ENCODE measurements around the gene KIAA2012.

Gene KIAA2012

DNA sequence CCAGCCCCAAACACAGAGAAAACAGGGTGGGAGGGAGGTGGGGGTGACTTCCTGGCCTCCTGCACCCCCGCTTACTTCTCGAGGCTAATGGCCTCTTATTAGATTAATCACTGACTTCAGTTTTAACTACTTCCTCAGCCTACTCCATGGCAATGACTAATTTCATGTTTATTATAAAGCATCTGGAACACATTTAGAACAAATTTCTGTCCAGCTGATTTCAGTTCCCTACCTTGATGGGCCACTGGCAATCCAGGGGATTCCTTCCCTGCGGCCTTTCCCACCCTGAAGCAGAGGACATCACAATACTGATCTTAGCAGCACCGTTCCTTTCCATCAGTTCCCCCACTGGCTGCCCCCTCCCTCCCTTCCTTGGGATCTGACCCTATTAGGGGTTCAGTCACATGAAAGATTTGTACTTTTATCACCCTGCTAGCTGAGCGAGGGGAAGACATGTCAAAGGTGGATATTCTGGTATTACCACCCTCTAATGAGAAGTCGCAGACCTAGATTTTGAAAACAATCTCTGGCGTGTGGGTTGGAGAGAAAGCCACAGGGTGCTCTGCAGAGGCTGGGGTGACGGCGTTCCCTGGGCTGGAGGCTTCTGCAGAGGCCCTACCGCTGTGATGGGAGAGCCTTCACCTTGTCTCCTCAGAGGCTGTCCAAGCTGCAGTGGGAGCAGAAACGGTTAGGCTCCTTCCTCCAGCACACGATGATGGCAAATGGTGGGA lies 67.6 kb downstream of the KIAA2012 start:
- no peak for TF ChIP-seq NFIC (IDR thresholded peaks at IDR 0.05)
- TF ChIP-seq TCF12 (IDR thresholded peaks at IDR 0.05; ENCODE audit: low read depth): no peak

DNA sequence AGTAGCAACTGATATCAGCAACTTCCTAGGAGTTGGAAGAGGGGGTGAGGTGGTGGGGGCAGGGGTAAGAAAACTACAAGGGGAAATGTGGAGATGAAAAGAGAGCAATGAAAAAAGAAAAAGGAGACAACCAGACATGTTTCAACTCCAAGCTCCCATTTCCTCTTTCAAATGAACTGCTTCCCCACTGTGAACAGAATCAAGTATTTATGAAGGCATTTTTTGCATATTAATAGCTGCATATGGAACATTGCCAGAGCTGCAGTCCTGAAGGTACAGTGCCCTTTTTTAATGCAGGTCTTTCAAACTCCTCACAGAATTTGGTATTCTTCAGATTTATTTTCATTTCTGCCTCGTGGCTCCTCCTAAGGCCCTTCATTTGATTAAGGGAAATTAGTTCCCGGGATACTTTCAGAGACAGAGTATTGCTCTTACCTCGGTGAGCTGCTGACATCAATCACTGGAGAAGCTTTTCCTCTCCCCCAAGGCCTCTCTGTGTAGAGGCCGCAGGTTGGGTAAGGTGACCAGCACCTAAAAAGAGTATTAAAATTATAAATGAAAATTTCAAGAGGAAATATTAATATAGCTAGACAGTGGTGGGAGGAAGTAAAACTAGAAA lies 68.4 kb downstream of the KIAA2012 start:
- TF ChIP-seq, protein P1, sequence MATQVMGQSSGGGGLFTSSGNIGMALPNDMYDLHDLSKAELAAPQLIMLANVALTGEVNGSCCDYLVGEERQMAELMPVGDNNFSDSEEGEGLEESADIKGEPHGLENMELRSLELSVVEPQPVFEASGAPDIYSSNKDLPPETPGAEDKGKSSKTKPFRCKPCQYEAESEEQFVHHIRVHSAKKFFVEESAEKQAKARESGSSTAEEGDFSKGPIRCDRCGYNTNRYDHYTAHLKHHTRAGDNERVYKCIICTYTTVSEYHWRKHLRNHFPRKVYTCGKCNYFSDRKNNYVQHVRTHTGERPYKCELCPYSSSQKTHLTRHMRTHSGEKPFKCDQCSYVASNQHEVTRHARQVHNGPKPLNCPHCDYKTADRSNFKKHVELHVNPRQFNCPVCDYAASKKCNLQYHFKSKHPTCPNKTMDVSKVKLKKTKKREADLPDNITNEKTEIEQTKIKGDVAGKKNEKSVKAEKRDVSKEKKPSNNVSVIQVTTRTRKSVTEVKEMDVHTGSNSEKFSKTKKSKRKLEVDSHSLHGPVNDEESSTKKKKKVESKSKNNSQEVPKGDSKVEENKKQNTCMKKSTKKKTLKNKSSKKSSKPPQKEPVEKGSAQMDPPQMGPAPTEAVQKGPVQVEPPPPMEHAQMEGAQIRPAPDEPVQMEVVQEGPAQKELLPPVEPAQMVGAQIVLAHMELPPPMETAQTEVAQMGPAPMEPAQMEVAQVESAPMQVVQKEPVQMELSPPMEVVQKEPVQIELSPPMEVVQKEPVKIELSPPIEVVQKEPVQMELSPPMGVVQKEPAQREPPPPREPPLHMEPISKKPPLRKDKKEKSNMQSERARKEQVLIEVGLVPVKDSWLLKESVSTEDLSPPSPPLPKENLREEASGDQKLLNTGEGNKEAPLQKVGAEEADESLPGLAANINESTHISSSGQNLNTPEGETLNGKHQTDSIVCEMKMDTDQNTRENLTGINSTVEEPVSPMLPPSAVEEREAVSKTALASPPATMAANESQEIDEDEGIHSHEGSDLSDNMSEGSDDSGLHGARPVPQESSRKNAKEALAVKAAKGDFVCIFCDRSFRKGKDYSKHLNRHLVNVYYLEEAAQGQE (IDR thresholded peaks at IDR 0.05; ENCODE audit: low read depth): no peak
- no peak for TF ChIP-seq YY1 (IDR thresholded peaks at IDR 0.05; ENCODE audit: low read depth)
- TF ChIP-seq CEBPB (IDR thresholded peaks at IDR 0.05): no peak
- no peak for TF ChIP-seq TCF12 (IDR thresholded peaks at IDR 0.05; ENCODE audit: low read depth)
- no peak for TF ChIP-seq RAD21 (IDR thresholded peaks at IDR 0.05; ENCODE audit: low read depth)
- TF ChIP-seq CREB1 (IDR thresholded peaks at IDR 0.05; ENCODE audit: low read depth): no peak
- TF ChIP-seq, protein P2, sequence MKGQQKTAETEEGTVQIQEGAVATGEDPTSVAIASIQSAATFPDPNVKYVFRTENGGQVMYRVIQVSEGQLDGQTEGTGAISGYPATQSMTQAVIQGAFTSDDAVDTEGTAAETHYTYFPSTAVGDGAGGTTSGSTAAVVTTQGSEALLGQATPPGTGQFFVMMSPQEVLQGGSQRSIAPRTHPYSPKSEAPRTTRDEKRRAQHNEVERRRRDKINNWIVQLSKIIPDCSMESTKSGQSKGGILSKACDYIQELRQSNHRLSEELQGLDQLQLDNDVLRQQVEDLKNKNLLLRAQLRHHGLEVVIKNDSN (IDR thresholded peaks at IDR 0.05): no peak
- no peak for TF ChIP-seq TEAD4 (IDR thresholded peaks at IDR 0.05)
- no peak for TF ChIP-seq EGR1 (IDR thresholded peaks at IDR 0.05)
- TF ChIP-seq, protein P3, sequence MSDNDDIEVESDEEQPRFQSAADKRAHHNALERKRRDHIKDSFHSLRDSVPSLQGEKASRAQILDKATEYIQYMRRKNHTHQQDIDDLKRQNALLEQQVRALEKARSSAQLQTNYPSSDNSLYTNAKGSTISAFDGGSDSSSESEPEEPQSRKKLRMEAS (IDR thresholded peaks at IDR 0.05): no peak
- no peak for TF ChIP-seq NFIC (IDR thresholded peaks at IDR 0.05)
- TF ChIP-seq FOXM1 (IDR thresholded peaks at IDR 0.05; ENCODE audit: borderline replicate concordance, low read depth): no peak
- no peak for TF ChIP-seq TAF1 (IDR thresholded peaks at IDR 0.05; ENCODE audit: low read depth)
- no peak for TF ChIP-seq ZBTB7A (IDR thresholded peaks at IDR 0.05; ENCODE audit: low read depth)
- TF ChIP-seq EP300 (IDR thresholded peaks at IDR 0.05; ENCODE audit: borderline replicate concordance): no peak

DNA sequence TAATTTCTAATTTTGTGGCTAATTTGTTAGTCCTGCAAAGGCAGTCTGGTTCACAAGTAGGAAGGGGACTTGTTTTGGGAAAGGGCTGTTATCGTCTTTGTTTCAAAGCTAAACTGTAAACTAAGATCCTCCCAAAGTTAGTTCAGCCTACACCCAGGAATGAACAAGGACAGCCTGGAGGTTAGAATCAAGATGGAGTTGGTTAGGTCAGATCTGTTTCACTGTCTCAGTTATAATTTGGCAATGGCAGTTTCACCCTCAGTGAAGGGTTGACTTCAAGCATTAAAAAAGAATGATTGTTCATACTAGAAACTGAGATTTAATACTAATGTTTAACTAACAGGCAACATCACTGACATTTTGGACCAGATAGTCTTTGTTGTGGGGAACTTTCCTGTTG lies 69.5 kb downstream of the KIAA2012 start:
- TF ChIP-seq CREB1 (IDR thresholded peaks at IDR 0.05; ENCODE audit: low read depth): no peak
- TF ChIP-seq, protein P1 (IDR thresholded peaks at IDR 0.05; ENCODE audit: low read depth): no peak

DNA sequence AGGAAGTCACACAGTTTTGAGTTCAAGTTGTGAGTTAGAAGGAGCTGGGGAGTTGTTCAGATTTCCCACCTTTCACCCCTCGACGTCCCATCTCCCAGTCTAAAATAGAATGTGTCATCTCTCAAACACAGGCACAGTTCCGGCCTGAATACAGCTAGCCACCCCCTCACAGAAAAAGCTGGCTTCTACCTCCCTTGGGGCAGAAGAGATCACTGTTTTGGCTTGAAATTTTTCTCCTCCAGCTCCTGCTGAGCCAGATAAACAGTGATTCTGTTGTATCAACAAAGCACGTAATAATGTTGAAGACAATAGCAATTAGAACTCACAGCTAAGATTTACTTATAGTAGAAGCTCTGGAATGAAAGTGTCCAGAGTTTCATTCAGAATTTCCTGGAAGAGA lies 74.7 kb downstream of the KIAA2012 start:
- no peak for TF ChIP-seq YY1 (IDR thresholded peaks at IDR 0.05; ENCODE audit: low read depth)
- TF ChIP-seq TEAD4 (IDR thresholded peaks at IDR 0.05): no peak
- TF ChIP-seq, protein P2 (IDR thresholded peaks at IDR 0.05): no peak
- no peak for TF ChIP-seq FOXM1 (IDR thresholded peaks at IDR 0.05; ENCODE audit: borderline replicate concordance, low read depth)
- TF ChIP-seq TCF12 (IDR thresholded peaks at IDR 0.05; ENCODE audit: low read depth): no peak
- TF ChIP-seq EP300 (IDR thresholded peaks at IDR 0.05; ENCODE audit: borderline replicate concordance): no peak
- no peak for TF ChIP-seq EGR1 (IDR thresholded peaks at IDR 0.05)
- TF ChIP-seq ZBTB7A (IDR thresholded peaks at IDR 0.05; ENCODE audit: low read depth): no peak

DNA sequence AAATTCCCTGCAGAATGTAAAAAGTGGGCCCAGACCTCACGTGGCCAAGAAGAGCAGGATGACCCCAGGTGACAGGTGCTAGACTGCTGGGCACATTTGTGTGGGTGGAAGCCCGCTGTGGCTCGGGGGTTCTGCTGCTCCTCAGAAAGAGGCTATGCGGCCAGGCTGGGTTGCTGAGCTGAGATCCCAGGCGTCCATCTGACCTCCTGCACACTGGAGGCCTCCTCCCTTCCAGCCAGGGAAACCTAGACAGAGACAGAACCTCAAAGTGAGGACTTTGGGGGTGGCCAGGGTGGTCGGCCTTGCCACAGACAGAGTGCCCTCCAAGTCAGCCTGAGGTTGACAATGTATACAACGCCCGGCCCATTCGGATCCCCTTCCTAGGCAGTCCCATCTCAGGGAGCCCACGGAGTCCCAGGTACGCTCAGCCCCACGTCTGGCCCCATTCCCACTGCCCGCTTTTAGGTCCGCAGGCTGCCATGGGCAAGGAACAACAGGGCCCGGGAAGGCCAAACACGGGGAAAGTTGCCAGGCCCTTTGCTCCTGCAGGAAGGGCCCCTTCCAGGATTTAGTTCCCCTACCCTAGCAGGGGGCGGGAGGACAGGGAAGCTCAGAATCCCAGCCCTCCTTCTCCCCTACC lies 75.6 kb downstream of the KIAA2012 start:
- TF ChIP-seq TAF1 (IDR thresholded peaks at IDR 0.05; ENCODE audit: low read depth) (no peak), ZBTB7A (IDR thresholded peaks at IDR 0.05; ENCODE audit: low read depth) (no peak), CREB1 (IDR thresholded peaks at IDR 0.05; ENCODE audit: low read depth) (no peak), FOXM1 (IDR thresholded peaks at IDR 0.05; ENCODE audit: borderline replicate concordance, low read depth) (no peak), EGR1 (IDR thresholded peaks at IDR 0.05) (no peak), NFIC (IDR thresholded peaks at IDR 0.05) (no peak), TEAD4 (IDR thresholded peaks at IDR 0.05) (no peak), RAD21 (IDR thresholded peaks at IDR 0.05; ENCODE audit: low read depth) (no peak)
- TF ChIP-seq, protein P2 (IDR thresholded peaks at IDR 0.05): no peak
- TF ChIP-seq, protein P1 (IDR thresholded peaks at IDR 0.05; ENCODE audit: low read depth): no peak
- TF ChIP-seq, protein P3 (IDR thresholded peaks at IDR 0.05): no peak
